K562 (cell line): Measurements from ENCODE around the gene SLAMF8. TPM values are rescaled to one million over a fixed set of nuclear protein-coding genes. Genes with fewer than 3 reads are reported as not detected.

Experiments used
- ATAC-seq: fragments of 200-7000 bp; cut with Tn5 transposase; 3 replicates; pipeline ENCODE4 v1.9.1; 2020; ENCODE audit warnings: moderate library complexity
- BruUV-seq: library from RNA; stranded (reverse); fragments of 400-500 nt; replicated peaks from 2 replicates; lab custom pipeline; 2021; lab: Mats Ljungman, UMichigan
- CTCF ChIA-PET: fragments of 300-600 bp; formaldehyde crosslinking; extraction: SDS; loops from one replicate; lab custom pipeline; 2021; ENCODE audit warnings: low intra/inter-chr PET ratio; lab: Yijun Ruan, JAX
- POLR2A ChIA-PET: fragments of 300-600, 350-650 bp; sonication (Branson Sonifier 250); formaldehyde crosslinking; extraction: SDS; loops from one replicate; lab custom pipeline; 2021; ENCODE audit warnings: antibody characterized with exemption, inconsistent platforms; lab: Yijun Ruan, JAX
- DNase-seq, 4 experiments: peaks; one replicate each; pipeline versions ENCODE4 v3.0.0 to v3.0.0-alpha.2; 2011 to 2018; ENCODE audit warnings: low spot score in 3 of 4, mixed read lengths in 3 of 4; ENCODE audit errors: extremely low read depth in 1 of 4
- FAIRE-seq: peaks from 2 replicates; lab custom pipeline; 2011; peaks lifted over from hg19 to GRCh38; lab: Jason Lieb, UNC
- H2AFZ ChIP-seq: 2 replicates; pipeline ENCODE4 v1.6.0; 2011; ENCODE audit warnings: low read depth, low read length, control low read depth, inconsistent platforms
- H3K27ac ChIP-seq: fragments of 200-600 bp; 3 replicates; pipeline ENCODE4 v1.8.0; 2011; ENCODE audit warnings: low read depth, mild to moderate bottlenecking, control low read depth, inconsistent platforms, low read length, moderate library complexity, mixed read lengths; ENCODE audit errors: extremely low read depth
- H3K27me3 ChIP-seq, 2 experiments: fragments of 300-600 bp in 1 of 2; 2 replicates in 1 of 2; 3 replicates in 1 of 2; pipeline versions ENCODE4 v1.6.0 to v1.8.0; 2011; ENCODE audit warnings: inconsistent platforms in 2 of 2, low read length in 2 of 2, mild to moderate bottlenecking in 1 of 2, mixed read lengths in 1 of 2, moderate library complexity in 1 of 2; ENCODE audit not compliant: control insufficient read depth in 2 of 2, insufficient read depth in 2 of 2
- H3K36me3 ChIP-seq: fragments of 300-600 bp; 3 replicates; pipeline ENCODE4 v1.8.0; 2011; ENCODE audit warnings: mild to moderate bottlenecking, low read length, inconsistent platforms; ENCODE audit not compliant: control insufficient read depth, insufficient read depth
- H3K4me1 ChIP-seq, 2 experiments: fragments of 200-600 bp in 1 of 2; replicated peaks in 1 of 2; 2 replicates in 1 of 2; 3 replicates in 1 of 2; pipeline versions ENCODE4 v1.5.1 to v1.8.0; 2011; ENCODE audit warnings: inconsistent platforms in 2 of 2, low read length in 2 of 2, mild to moderate bottlenecking in 1 of 2, mixed read lengths in 1 of 2, moderate library complexity in 1 of 2; ENCODE audit not compliant: control insufficient read depth in 2 of 2, insufficient read depth in 2 of 2
- H3K4me2 ChIP-seq: 2 replicates; pipeline ENCODE4 v1.6.1; 2011; ENCODE audit warnings: low read length, control low read depth, inconsistent platforms, mixed read lengths; ENCODE audit not compliant: insufficient read depth
- H3K4me3 ChIP-seq: fragments of 200-600 bp; sonication (generic), shearing (Covaris generic); 2 replicates; pipeline ENCODE4 v1.5.1; 2016; ENCODE audit warnings: control low read depth, inconsistent platforms
- H3K79me2 ChIP-seq: fragments of 200-600 bp; 3 replicates; pipeline ENCODE4 v1.8.0; 2011; ENCODE audit warnings: low read length, inconsistent platforms; ENCODE audit not compliant: control insufficient read depth, insufficient read depth
- H3K9ac ChIP-seq, 2 experiments: 2 replicates each; pipeline versions ENCODE4 v1.6.0 to v1.6.1; 2011; ENCODE audit warnings: low read depth in 2 of 2, low read length in 2 of 2, control low read depth in 1 of 2, inconsistent platforms in 1 of 2, mild to moderate bottlenecking in 1 of 2, mixed read lengths in 1 of 2; ENCODE audit not compliant: insufficient read depth in 1 of 2
- H3K9me1 ChIP-seq: one replicate; pipeline ENCODE4 v1.6.0; 2011; ENCODE audit warnings: inconsistent platforms, mild to moderate bottlenecking, low read length, moderate library complexity; ENCODE audit not compliant: control insufficient read depth, insufficient read depth
- H3K9me3 ChIP-seq: replicated peaks from 2 replicates; pipeline ENCODE4 v1.5.1; 2011; ENCODE audit warnings: low read depth, low read length, inconsistent platforms; ENCODE audit not compliant: control insufficient read depth, insufficient read depth
- H4K20me1 ChIP-seq: replicated peaks from 2 replicates; pipeline ENCODE4 v1.6.1; 2011; ENCODE audit warnings: low read length, inconsistent platforms, mixed read lengths; ENCODE audit not compliant: control insufficient read depth, insufficient read depth
- L3MBTL2 ChIP-seq: fragments of 450-650 bp; IDR thresholded peaks from 2 replicates; pipeline ENCODE4 v1.6.1; 2016; ENCODE audit warnings: mild to moderate bottlenecking, moderate library complexity
- MCM2 ChIP-seq: fragments of 450-650 bp; IDR thresholded peaks from 2 replicates; pipeline ENCODE4 v1.6.1; 2017; ENCODE audit warnings: low read depth, mild to moderate bottlenecking
- NFIC ChIP-seq: fragments of 450-650 bp; IDR thresholded peaks from 2 replicates; pipeline ENCODE4 v1.6.1; 2017; ENCODE audit warnings: mild to moderate bottlenecking, inconsistent platforms
- PCBP1 ChIP-seq: fragments of 200-400 bp; formaldehyde crosslinking; IDR thresholded peaks from 2 replicates; pipeline ENCODE4 v1.6.1; 2018; ENCODE audit warnings: mild to moderate bottlenecking, low read depth, low read length; ENCODE audit not compliant: poor library complexity, severe bottlenecking
- POLR2H ChIP-seq: IDR thresholded peaks from 2 replicates; pipeline ENCODE4 v1.6.1; 2016; ENCODE audit warnings: missing genetic modification characterization, low read depth, mild to moderate bottlenecking, control low read depth, missing compliant biosample characterization, moderate library complexity
- SMC3 ChIP-seq: conservative IDR thresholded peaks from 2 replicates; pipeline ENCODE4 v1.6.1; 2011; ENCODE audit warnings: low read depth, low read length, improper control_type of control experiment; ENCODE audit not compliant: insufficient read depth
- ZNF282 ChIP-seq: sonication (generic); formaldehyde crosslinking; IDR thresholded peaks from 2 replicates; pipeline ENCODE4 v1.8.1; 2023; ENCODE audit warnings: missing genetic modification reagents
- WGBS: fragments of 100-300 bp; shearing (Covaris generic); methylation state at CpG from one replicate; pipeline ENCODE4 v1.1.6; 2016; ENCODE audit warnings: low coverage, mixed read lengths; ENCODE audit not compliant: insufficient coverage; ENCODE audit errors: missing lambda C conversion rate; 5-methylcytosine and 5-hydroxymethylcytosine counted together
- in situ Hi-C: fragments of 300-500 bp; cut with MboI; formaldehyde crosslinking; loops from 4 replicates; pipeline ENCODE4 v1.15.0; 2018; ENCODE audit warnings: inconsistent platforms, mixed read lengths
- intact Hi-C: fragments of 100-400 bp; cut with micrococcal nuclease; formaldehyde crosslinking; loops from 2 replicates; pipeline ENCODE4 v1.14.2; 2022
- polyA plus RNA-seq, 8 experiments: library from polyadenylated mRNA; depleted of rRNA in 4 of 8; stranded (reverse) in 5 of 8; unstranded in 3 of 8; fragments of >200 nt; fragmentation: Nextera tagmentation in 2 of 8; fragmentation: Illumina TruSeq in 1 of 8; extraction: Ambion mirVana in 2 of 8; extraction: Trizol in 1 of 8; gene quantifications; 2 replicates each; pipeline versions ENCODE4 v1.2.1 to v1.2.3, GENCODE V29; 2011 to 2014; ENCODE audit warnings: inconsistent platforms in 1 of 8, missing spikeins in 1 of 8
- total RNA-seq, 7 experiments: library from RNA; depleted of rRNA in 6 of 7; stranded (reverse); fragments of >200 nt in 6 of 7; fragmentation: Illumina TruSeq in 2 of 7; extraction: Trizol in 2 of 7; gene quantifications; 2 replicates each; pipeline versions ENCODE4 v1.2.1 to v1.2.3, GENCODE V29; 2011 to 2021; ENCODE audit warnings: low replicate concordance in 1 of 7

SLAMF8 gene
- total and polyA plus RNA-seq, 9 of the 15 experiments (the other 6 are each of a cell fraction or from before 2014, with no cell fraction given), result not detected

GRCh38 chr1:159877695-159878444 is 51.2 kb downstream of the SLAMF8 start:
- no peaks in the 10 kb centered on the region; the same call in 1 of the 2 replicates for H3K9me3 ChIP-seq
- no peak for TF ChIP-seq MCM2
- no peak for TF ChIP-seq L3MBTL2
- no peak for TF ChIP-seq PCBP1
- peak; percentile 52 for TF ChIP-seq NFIC
- no peak for TF ChIP-seq POLR2H (tag)
- no peak for TF ChIP-seq ZNF282 (CRISPR knock-in tag)
- TF ChIP-seq SMC3, result no peak
- no peak overlapping the region for H3K4me3 ChIP-seq
- no TSS peak for BruUV-seq
- no peaks in the 10 kb centered on the region for H3K36me3 ChIP-seq
- H3K79me2 ChIP-seq, result no peaks in the 10 kb centered on the region
- peaks cover 0 to 6% of the 10 kb centered on the region in 2 experiments; a peak in 2 of 5 replicates for H3K27me3 ChIP-seq
- intact Hi-C loops (no loop called here), in situ Hi-C loops (no loop called here)
- no peak overlapping the region for H3K9ac ChIP-seq
- WGBS, result 48% methylated on average over 6 of the region's 6 CpGs
- no peak overlapping the region for H2AFZ ChIP-seq
- CTCF ChIA-PET, result no interaction called here
- H3K27ac ChIP-seq, result no peak overlapping the region
- POLR2A ChIA-PET, result interaction anchor here (1.3 to 3.1 kb wide), 2 partner anchors 9 to 38 kb away, joined by 8 to 21 read pairs; no protein-coding TSS in a partner anchor
- peaks cover 3% of the 10 kb centered on the region for H3K9me1 ChIP-seq
- DNase-seq (no peak), FAIRE-seq (no peak), ATAC-seq (no peak)
- H4K20me1 ChIP-seq, result no peaks in the 10 kb centered on the region; the same call in 1 of the 2 replicates
- no peak overlapping the region for H3K4me2 ChIP-seq
- peaks cover 4 to 43% of the 10 kb centered on the region in 2 experiments; a peak in 4 of 5 replicates for H3K4me1 ChIP-seq
